NCI-H128 (cell line): Measurements from ENCODE around the gene KLK14.

Experiments
- DNase-seq: peaks from one replicate; lab custom pipeline; 2025; ENCODE audit not compliant: unreplicated experiment; lab: John Stamatoyannopoulos, UW

KLK14 gene

GRCh38 chr19:51086153-51086850 is 3.6 kb upstream of the KLK14 start:
- DNase-seq: no peak

- DNase-seq: no peak
Measured at GRCh38 chr19:51084505-51084904, 1.8 kb upstream of the KLK14 start.

DNA sequence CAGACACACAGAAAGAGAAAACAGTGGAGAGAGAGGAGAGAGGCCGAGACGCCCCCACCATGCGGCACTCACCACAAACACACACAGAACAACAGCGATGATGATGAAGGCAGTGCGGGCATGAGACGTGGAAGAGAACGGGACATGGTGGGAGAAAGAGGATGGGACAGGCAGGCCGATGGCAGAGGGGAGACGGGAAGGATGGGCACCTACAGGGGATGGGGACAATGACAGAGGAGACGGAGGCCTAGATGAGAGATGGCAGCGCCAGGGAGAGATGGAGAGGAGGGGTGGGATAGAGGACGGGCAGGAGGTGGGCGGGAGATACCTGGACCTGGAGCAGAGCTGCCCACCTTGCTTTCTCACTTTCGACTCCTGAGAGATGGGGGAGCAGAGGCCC is 1.1 kb upstream of the KLK14 start:
- no peak for DNase-seq

GRCh38 chr19:51083181-51083580 is 494 bp upstream of the KLK14 start:
- DNase-seq: no peak

DNA sequence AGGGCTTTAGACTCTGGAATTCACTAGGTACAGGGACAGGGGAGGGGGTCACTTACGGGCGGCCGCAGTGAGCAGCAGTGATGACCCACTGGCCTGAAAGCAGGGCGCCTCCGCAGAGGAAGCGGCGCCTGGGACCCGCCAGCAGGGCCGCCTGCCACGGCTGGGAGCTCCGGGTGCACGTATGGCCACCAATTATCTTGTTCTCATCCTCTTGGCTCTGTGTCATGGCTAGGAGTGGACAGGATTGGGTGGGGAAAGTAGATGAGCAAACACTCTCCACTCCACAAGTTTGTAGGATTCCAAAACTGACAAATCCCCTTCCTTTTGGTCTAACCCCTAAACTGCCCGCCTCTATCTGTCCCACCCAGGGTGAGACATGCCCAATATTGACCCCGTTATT is 1.2 kb downstream of the KLK14 start:
- no peak for DNase-seq

DNA sequence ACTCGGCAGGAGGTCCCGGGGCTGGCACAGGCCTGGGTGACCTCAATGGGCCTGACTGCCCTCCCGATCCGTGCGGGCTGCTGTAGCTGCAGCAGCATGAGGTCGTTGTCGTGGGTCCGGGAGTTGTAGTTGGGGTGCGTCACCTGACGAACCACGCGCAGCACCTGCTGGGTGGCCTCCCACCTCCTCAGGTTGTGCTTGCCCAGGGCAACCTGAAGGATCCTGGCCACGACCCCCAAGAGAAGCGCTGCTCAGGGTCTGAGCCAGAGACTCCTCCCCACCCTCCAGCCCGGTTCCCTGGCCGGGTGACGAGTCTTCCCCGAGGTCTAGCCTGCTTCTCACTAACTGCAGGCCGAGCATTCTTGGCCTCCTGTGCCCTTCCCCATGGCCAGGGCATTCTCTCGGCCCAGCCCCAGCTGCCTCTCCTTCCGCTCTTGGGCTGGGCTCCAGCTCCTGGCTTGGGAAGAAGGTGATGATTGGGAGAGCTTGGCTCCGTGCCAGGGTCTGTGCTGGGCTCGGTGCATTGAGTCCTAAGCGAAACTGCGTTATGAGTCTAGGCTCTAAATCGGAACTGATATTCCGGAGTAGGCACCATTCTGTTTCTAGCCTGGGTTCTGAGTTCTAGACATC is 3.1 kb downstream of the KLK14 start:
- DNase-seq: no peak

DNA sequence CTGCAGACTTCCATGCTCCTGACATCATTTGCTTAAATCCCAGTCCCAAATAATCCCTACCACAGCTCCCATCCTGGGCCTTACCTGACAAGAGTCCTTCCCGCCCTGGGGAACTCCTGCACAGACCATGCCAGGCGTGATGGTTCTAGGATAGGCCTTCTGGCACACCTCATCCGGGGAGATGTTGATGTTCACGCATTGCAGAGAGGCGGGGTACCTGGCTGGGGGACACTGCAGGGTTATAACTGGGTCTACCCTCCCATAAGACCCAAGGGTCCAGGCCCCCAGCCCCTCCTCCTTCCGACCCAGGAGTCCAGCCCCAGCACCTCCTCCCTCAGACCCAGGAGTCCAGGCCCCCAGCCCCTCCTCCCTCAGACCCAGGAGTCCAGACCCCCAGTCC is 4.0 kb downstream of the KLK14 start:
- no peak for DNase-seq

- DNase-seq: no peak
Measured at GRCh38 chr19:51078104-51078503, 4.6 kb downstream of the KLK14 start.

GRCh38 chr19:51076631-51077213 is 6.0 kb downstream of the KLK14 start:
- no peak for DNase-seq

GRCh38 chr19:51075998-51076397 is 6.7 kb downstream of the KLK14 start:
- DNase-seq: no peak

- DNase-seq: no peak
Measured at GRCh38 chr19:51071095-51071405, 11.6 kb downstream of the KLK14 start.

DNA sequence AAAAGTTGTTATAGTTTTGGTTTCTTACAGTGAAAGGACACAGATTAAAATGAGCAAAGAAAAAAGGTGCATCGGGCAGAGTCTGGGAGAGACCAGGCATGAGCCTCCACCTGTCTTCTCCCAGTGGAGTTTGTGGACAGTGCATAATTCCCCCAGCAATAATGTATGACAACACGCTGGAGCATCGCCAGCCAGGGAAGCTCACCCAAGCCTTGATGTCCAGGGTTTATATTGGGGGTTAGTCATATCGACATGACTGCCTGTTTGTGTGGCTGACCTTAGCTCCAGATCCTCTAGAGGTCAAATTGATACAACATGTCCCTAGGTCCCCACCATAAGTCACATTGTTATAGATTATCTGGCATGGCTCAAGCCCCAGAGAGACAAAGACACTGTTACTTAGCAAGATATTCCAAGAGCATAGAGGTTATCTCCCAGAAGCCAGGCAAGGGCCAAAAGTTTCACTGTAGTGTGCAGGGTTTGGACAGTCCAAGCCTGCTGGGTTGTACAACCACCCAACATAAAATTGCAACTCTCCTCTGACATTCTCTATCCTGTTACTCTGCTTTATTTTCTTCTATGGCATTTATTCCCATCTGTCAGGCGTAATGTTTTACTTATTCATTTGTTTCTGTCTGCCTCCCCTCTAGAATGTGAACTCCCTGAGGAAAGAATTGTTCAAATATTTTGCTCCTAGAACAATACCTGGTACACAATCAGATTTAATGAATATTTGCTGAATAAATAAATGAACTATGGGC is 12.2 kb downstream of the KLK14 start:
- no peak for DNase-seq

- no peak for DNase-seq
Measured at GRCh38 chr19:51066393-51067186, 16.1 kb downstream of the KLK14 start.

DNA sequence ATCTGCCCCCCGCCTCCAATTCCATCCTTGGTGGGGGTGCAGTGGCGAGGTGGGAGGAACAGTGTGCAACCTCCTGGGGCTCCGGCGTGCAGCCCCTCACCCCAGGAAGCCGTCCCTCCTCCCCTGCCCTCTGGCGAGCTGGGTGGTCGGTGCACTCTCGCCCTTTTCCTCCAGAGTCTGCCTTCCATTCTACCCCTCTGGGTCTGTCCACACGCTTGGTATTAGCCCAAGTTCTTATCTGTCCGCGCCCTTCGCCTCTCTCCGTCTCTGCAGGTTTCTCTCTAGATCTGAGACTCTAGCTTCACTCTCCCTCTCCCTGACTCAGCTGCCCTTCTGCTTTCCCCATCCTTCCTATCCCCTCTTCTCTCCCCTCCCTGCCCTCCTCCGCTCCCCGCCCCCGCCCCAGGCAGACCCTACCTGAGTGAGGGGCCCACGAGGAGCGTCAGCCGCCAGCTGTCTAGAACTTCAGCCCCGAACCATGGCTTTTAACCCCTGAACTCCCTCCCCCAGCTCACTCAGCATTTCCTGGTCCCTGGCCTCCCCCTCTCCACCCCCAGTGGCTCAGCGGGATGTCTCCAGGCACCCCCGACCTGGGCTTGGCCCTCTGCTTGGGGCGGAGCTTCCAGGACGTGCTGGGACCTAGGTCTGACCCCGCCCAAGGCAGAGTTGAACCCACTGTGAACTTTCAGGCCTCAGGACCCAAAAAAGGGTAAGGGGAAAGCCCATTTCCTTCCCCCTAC is 17.3 kb downstream of the KLK14 start:
- no peak for DNase-seq

DNA sequence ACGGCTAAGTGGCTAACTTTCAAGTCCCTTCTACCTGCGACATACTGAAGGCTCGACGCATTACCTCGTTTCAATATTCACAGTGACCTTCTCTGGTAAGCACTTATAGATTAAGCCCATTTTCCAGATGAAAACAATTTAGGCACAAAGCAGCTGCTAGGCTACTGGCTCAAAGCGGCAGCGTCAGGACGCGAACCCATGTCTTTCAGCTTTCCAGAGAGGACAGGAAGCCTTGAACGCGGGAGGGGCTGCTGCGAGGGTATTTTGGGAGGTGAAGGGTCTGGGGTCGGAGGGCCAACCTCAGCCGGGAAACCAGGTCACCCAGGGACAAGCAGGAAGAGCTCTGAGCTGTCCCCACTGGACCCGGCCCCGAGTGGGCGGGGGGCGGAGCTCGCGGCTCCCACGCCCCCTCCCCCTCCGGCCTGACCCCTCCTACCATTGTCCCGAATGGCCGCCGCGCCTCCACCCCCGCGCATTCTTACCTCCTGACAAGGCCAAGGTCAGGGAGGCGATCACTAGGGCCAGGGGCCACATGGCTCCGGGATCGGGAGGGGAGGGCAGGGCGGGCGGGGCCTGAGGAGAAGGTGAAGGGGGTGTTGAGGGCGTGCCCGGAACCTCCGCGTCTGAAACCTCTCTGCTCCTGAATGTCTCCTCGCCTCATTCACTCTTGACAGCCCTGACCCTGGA is 18.0 kb downstream of the KLK14 start, which contains the start of gene KLK13:
KLK13 (minus strand) TSS at position 559 of the 687 bp plus-strand sequence; CDS start at position 534, 25 bp downstream.
- no peak for DNase-seq

- DNase-seq: no peak
Measured at GRCh38 chr19:51063664-51064063, 19.0 kb downstream of the KLK14 start.

GRCh38 chr19:51060973-51061372 is 21.7 kb downstream of the KLK14 start:
- no peak for DNase-seq

DNA sequence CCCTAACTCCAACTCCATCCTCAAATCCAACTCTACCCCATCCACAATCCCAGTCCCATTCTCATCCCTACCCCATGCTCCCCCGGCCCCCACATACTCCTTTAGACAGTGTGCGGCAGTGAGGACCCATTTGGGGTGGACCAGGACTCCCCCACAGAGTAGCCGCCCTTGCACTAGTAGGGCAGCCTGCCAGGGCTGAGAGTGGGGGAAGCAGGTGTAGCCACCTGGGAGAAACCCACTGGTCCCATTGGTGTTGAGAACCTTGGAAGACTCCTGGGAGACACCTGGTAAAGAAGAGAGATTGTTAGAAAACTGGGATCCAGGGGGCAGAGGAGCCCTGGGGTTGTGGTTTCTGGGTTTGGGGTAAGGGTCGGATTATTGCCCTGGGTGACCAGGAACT is 22.4 kb downstream of the KLK14 start:
- no peak for DNase-seq

DNA sequence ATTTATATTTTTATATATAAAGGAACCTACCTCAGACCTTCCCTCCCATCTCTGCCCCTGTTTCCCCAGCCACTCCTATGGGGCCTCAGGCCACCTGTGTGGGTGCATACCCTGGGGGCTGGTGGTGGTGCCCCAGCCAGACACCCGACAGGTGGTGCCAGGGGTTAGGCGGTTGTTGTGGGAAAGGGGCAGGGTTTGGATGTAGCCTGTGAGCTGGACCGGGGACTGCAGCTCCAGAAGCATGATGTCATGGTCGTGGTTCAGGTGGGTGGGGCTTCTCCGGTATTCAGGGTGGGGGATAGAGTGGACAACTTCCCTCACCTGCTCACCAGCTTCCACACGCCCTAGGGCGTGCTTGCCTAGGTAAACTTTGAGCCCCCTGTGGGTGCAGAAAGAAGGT is 23.0 kb downstream of the KLK14 start:
- DNase-seq: no peak

GRCh38 chr19:51055866-51056265 is 26.8 kb downstream of the KLK14 start:
- no peak for DNase-seq
